Transverse colon (tissue), 4 donors: ENCODE data around the gene PLAGL1. TPM values are rescaled to one million over a fixed set of nuclear protein-coding genes. Genes with fewer than 3 reads are reported as not detected.

ENCODE experiments used
- DNase-seq: peaks from one replicate; pipeline ENCODE4 v3.0.0-alpha.2; 2019
- H3K27ac ChIP-seq, 4 donors: fragments of 200-600 bp; sonication (generic); 2 replicates each; pipeline ENCODE4 v1.5.1; 2016 to 2018; ENCODE audit warnings: inconsistent platforms in 4 of 4
- H3K27me3 ChIP-seq: fragments of 200-600 bp; sonication (generic); 2 replicates; pipeline ENCODE4 v1.5.1; 2017; ENCODE audit warnings: inconsistent platforms
- H3K36me3 ChIP-seq, 4 donors: fragments of 200-600 bp; sonication (generic); 2 replicates each; pipeline ENCODE4 v1.5.1; 2017 to 2019; ENCODE audit warnings: inconsistent platforms in 4 of 4
- H3K4me1 ChIP-seq, 4 donors: fragments of 200-600 bp; sonication (generic); 2 replicates each; pipeline ENCODE4 v1.5.1; 2017 to 2020; ENCODE audit warnings: inconsistent platforms in 4 of 4
- H3K4me3 ChIP-seq, 4 donors: fragments of 200-600 bp; sonication (generic); 1 replicate in 1 of 4; 2 replicates in 3 of 4; pipeline versions ENCODE4 v1.5.1 to v1.6.1; 2017 to 2019; ENCODE audit warnings: inconsistent platforms in 4 of 4
- H3K9me3 ChIP-seq, 2 donors: fragments of 200-600 bp; sonication (generic); 2 replicates each; pipeline ENCODE4 v1.5.1; 2017 to 2019; ENCODE audit warnings: inconsistent platforms in 2 of 2
- CTCF ChIP-seq, 5 experiments: fragments of 200-600 bp in 3 of 5; fragments of 450-650 bp in 2 of 5; sonication (generic) in 3 of 5; IDR thresholded peaks; 1 replicate in 2 of 5; 2 replicates in 3 of 5; pipeline ENCODE4 v1.5.1; 2016 to 2017; ENCODE audit warnings: antibody characterized with exemption in 5 of 5, inconsistent platforms in 3 of 5, mild to moderate bottlenecking in 2 of 5, moderate library complexity in 1 of 5
- EP300 ChIP-seq: sonication (generic); formaldehyde crosslinking; IDR thresholded peaks from one replicate; pipeline ENCODE4 v1.6.1; 2017; ENCODE audit warnings: antibody characterized with exemption, low read depth
- POLR2A ChIP-seq: fragments of 450-650 bp; IDR thresholded peaks from one replicate; pipeline ENCODE4 v1.6.1; 2016; ENCODE audit warnings: antibody characterized with exemption, mild to moderate bottlenecking, moderate library complexity
- POLR2AphosphoS5 ChIP-seq, 3 donors: sonication (generic); formaldehyde crosslinking; IDR thresholded peaks; one replicate each; pipeline ENCODE4 v1.6.1; 2016; ENCODE audit warnings: antibody characterized with exemption in 3 of 3
- WGBS, 2 donors: methylation state at CpG; one replicate each; pipeline ENCODE4 v1.1.5; 2018; ENCODE audit warnings: low coverage in 1 of 2; 5-methylcytosine and 5-hydroxymethylcytosine counted together
- in situ Hi-C, 4 donors: fragments of 200-750 bp; cut with MboI; loops; one replicate each; pipeline versions ENCODE4 v1.15.0 to v1.15.1; 2017; ENCODE audit warnings: low sequenced_read_pairs in 3 of 4, low pct_ligation_motif_present in 1 of 4, low pct_unique_long_range_greater_than_20kb in 1 of 4
- intact Hi-C: fragments of 100-400 bp; cut with DNase I; formaldehyde crosslinking; loops from one replicate; pipeline ENCODE4 v1.15.1; 2023; ENCODE audit warnings: low total_unique reads
- total RNA-seq, 4 donors: library from RNA; depleted of rRNA; stranded (reverse); fragments of >200 nt; gene quantifications; one replicate each; pipeline ENCODE4 v1.1.0, GENCODE V29; 2016

PLAGL1 gene
- total RNA-seq, 4 donors from 2014 or later: 45.3 to 133 (median 50.4) TPM

GRCh38 chr6:144036835-144037195, 28.8 kb upstream of the PLAGL1 start:
- in situ Hi-C loops (no loop called here), intact Hi-C loops (no loop called here)
- no peak for TF ChIP-seq POLR2AphosphoS5 (IDR thresholded peaks at IDR 0.05)
- no peak for TF ChIP-seq POLR2A
- no peak for TF ChIP-seq CTCF (IDR thresholded peaks at IDR 0.05)
- TF ChIP-seq EP300: no peak
- WGBS, 2 donors: 87 to 96% methylated on average over 3 of the region's 3 CpGs
- Histone ChIP-seq H3K4me3 (peak overlapping the region in 2 of 4 donors; percentile 4 to 21), H3K9me3 (peaks cover 0 to 4% of the 10 kb centered on the region in 2 donors), H3K4me1 (peaks cover 0 to 16% (median 11%) of the 10 kb centered on the region in 4 donors), H3K27ac (peak overlapping the region; percentile 22 to 55 (median 40)), H3K36me3 (no peaks in the 10 kb centered on the region), H3K27me3 (no peaks in the 10 kb centered on the region)
- no peak for DNase-seq

GRCh38 chr6:144036064-144036834, 28.2 kb upstream of the PLAGL1 start:
- Histone ChIP-seq H3K27ac (peak overlapping the region; percentile 22 to 55 (median 40)), H3K9me3 (peaks cover 0 to 4% of the 10 kb centered on the region in 2 donors), H3K27me3 (no peaks in the 10 kb centered on the region), H3K4me3 (peak overlapping the region in 3 of 4 donors; percentile 2 to 21 (median 4)), H3K4me1 (peaks cover 0 to 16% (median 11%) of the 10 kb centered on the region in 4 donors), H3K36me3 (no peaks in the 10 kb centered on the region)
- 26 to 28% methylated on average over 2 to 8 of the region's 8 CpGs for WGBS, 2 donors
- in situ Hi-C loops: no loop called here
- DNase-seq: peak; percentile 43
- intact Hi-C loops: no loop called here
- TF ChIP-seq POLR2A (no peak), EP300 (no peak), CTCF (IDR thresholded peaks at IDR 0.05) (no peak), POLR2AphosphoS5 (IDR thresholded peaks at IDR 0.05) (no peak)

GRCh38 chr6:144035416-144035815, 27.4 kb upstream of the PLAGL1 start:
- H3K27ac ChIP-seq: no peak overlapping the region
- 98% methylated on average over 4 of the region's 4 CpGs; no CpG with 5 or more reads in 1 of the 2 donors for WGBS, 2 donors
- DNase-seq: no peak
- H3K36me3 ChIP-seq: no peaks in the 10 kb centered on the region
- no peaks in the 10 kb centered on the region for H3K27me3 ChIP-seq
- H3K9me3 ChIP-seq: peaks cover 0 to 4% of the 10 kb centered on the region in 2 donors
- TF ChIP-seq POLR2AphosphoS5 (IDR thresholded peaks at IDR 0.05): no peak
- TF ChIP-seq EP300: no peak
- TF ChIP-seq POLR2A: no peak
- no peak for TF ChIP-seq CTCF (IDR thresholded peaks at IDR 0.05)
- intact Hi-C loops: no loop called here
- H3K4me1 ChIP-seq: peaks cover 0 to 16% (median 11%) of the 10 kb centered on the region in 4 donors
- in situ Hi-C loops: no loop called here
- no peak overlapping the region for H3K4me3 ChIP-seq

- Histone ChIP-seq H3K4me3 (no peak overlapping the region), H3K36me3 (no peaks in the 10 kb centered on the region), H3K27ac (no peak overlapping the region), H3K27me3 (no peaks in the 10 kb centered on the region), H3K4me1 (peaks cover 0 to 19% (median 13%) of the 10 kb centered on the region in 4 donors), H3K9me3 (peaks cover 0 to 4% of the 10 kb centered on the region in 2 donors)
- TF ChIP-seq POLR2AphosphoS5 (IDR thresholded peaks at IDR 0.05) (no peak), POLR2A (no peak), CTCF (IDR thresholded peaks at IDR 0.05) (no peak), EP300 (no peak)
- in situ Hi-C loops (no loop called here), intact Hi-C loops (no loop called here)
- no peak for DNase-seq
- 45 to 73% methylated on average over 1 to 4 of the region's 4 CpGs for WGBS, 2 donors
These were observed 26.0 kb upstream of the PLAGL1 start for GRCh38 chr6:144033816-144034735.
